Testis (tissue), 3 donors: ENCODE results near the gene CYB5B. TPM values are rescaled to one million over a fixed set of nuclear protein-coding genes. Genes with fewer than 3 reads are reported as not detected.

Source experiments
- DNase-seq: peaks from one replicate; pipeline ENCODE4 v3.0.0-alpha.2; 2019
- H3K27ac ChIP-seq, 2 donors: fragments of 200-600 bp; sonication (generic); one replicate each; pipeline ENCODE4 v1.5.1; 2019
- H3K27me3 ChIP-seq: fragments of 200-600 bp; sonication (generic); one replicate; pipeline ENCODE4 v1.5.1; 2019
- H3K36me3 ChIP-seq: fragments of 200-600 bp; sonication (generic); one replicate; pipeline ENCODE4 v1.5.1; 2017; ENCODE audit warnings: low read depth; ENCODE audit errors: missing control alignments
- H3K4me1 ChIP-seq: fragments of 200-600 bp; sonication (generic); one replicate; pipeline ENCODE4 v1.5.1; 2019
- H3K4me3 ChIP-seq, 2 donors: fragments of 200-600 bp; sonication (generic); one replicate each; pipeline ENCODE4 v1.5.1; 2017 to 2019
- H3K9me3 ChIP-seq: fragments of 200-600 bp; sonication (generic); one replicate; pipeline ENCODE4 v1.5.1; 2017
- POLR2A ChIP-seq: fragments of 450-650 bp; IDR thresholded peaks from one replicate; pipeline ENCODE4 v1.6.1; 2017; ENCODE audit warnings: antibody characterized with exemption, mild to moderate bottlenecking, moderate library complexity
- WGBS, 2 donors: methylation state at CpG; one replicate each; pipeline ENCODE4 v1.1.5; 2018; 5-methylcytosine and 5-hydroxymethylcytosine counted together
- intact Hi-C: fragments of 100-400 bp; cut with DNase I; formaldehyde crosslinking; loops from one replicate; pipeline ENCODE4 v1.15.1; 2023; ENCODE audit warnings: low total_unique reads
- polyA plus RNA-seq: library from polyadenylated mRNA; stranded (reverse); fragments of 350-450 nt; fragmentation: Illumina TruSeq; extraction: RNeasy Lipid Tissue Mini Kit (QIAGEN cat#74804); gene quantifications from one replicate; pipeline ENCODE4 v1.2.3, GENCODE V29; 2014; ENCODE audit warnings: low read depth, low replicate concordance; ENCODE audit not compliant: insufficient read depth
- total RNA-seq, 2 donors: library from RNA; depleted of rRNA; stranded (reverse); fragments of >200 nt; gene quantifications; one replicate each; pipeline ENCODE4 v1.2.3, GENCODE V29; 2016
- TF ChIP-seq, protein P1 (sequence below), 3 experiments: fragments of 450-650 bp in 2 of 3; fragments of 200-600 bp in 1 of 3; sonication (generic) in 1 of 3; IDR thresholded peaks; one replicate each; pipeline ENCODE4 v1.5.1; 2016 to 2019; ENCODE audit warnings: antibody characterized with exemption in 3 of 3, mild to moderate bottlenecking in 2 of 3, moderate library complexity in 1 of 3

The CYB5B gene
- total and polyA plus RNA-seq, 3 donors from 2014 or later, result 65.8 to 91.9 (median 85.0) TPM

DNA sequence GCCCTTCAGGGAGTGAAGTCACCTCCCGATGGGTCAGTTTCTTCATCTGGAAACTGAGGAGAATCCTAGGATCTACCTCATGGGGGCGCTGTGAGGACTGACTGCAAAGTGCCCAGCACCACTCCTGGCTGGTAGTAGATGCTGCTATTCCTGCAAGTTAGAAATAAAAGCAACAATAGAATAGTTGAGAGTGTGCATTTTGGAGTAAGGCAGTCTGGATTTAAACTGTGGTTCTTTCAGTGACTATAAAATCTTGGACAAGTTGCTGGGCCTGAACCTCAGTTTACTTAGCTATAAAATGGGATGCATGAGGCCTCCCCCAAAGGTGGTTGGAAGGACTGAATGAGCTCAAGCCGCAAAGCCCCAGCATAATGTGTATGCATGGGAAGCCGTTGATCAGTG is 70.6 kb downstream of the CYB5B start:
- DNase-seq, result peak; percentile 49
- H3K36me3 ChIP-seq, result no peaks in the 10 kb centered on the region
- WGBS, 2 donors, result 80 to 82% methylated on average over 4 of the region's 4 CpGs
- H3K9me3 ChIP-seq, result no peaks in the 10 kb centered on the region
- intact Hi-C loops, result no loop called here
- H3K4me3 ChIP-seq, result no peak overlapping the region
- TF ChIP-seq POLR2A, result no peak
- TF ChIP-seq, protein P1, sequence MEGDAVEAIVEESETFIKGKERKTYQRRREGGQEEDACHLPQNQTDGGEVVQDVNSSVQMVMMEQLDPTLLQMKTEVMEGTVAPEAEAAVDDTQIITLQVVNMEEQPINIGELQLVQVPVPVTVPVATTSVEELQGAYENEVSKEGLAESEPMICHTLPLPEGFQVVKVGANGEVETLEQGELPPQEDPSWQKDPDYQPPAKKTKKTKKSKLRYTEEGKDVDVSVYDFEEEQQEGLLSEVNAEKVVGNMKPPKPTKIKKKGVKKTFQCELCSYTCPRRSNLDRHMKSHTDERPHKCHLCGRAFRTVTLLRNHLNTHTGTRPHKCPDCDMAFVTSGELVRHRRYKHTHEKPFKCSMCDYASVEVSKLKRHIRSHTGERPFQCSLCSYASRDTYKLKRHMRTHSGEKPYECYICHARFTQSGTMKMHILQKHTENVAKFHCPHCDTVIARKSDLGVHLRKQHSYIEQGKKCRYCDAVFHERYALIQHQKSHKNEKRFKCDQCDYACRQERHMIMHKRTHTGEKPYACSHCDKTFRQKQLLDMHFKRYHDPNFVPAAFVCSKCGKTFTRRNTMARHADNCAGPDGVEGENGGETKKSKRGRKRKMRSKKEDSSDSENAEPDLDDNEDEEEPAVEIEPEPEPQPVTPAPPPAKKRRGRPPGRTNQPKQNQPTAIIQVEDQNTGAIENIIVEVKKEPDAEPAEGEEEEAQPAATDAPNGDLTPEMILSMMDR (IDR thresholded peaks at IDR 0.05), result peak in 2 of 3 experiments; percentile 28 to 29
- no peaks in the 10 kb centered on the region for H3K4me1 ChIP-seq
- H3K27me3 ChIP-seq, result no peaks in the 10 kb centered on the region
- H3K27ac ChIP-seq, result no peak overlapping the region

GRCh38 chr16:69495821-69496220 is 71.4 kb downstream of the CYB5B start:
- Histone ChIP-seq H3K27me3 (no peaks in the 10 kb centered on the region), H3K36me3 (no peaks in the 10 kb centered on the region), H3K4me1 (no peaks in the 10 kb centered on the region), H3K4me3 (no peak overlapping the region), H3K9me3 (no peaks in the 10 kb centered on the region), H3K27ac (peak overlapping the region in 1 of 2 donors; percentile 12)
- intact Hi-C loops, result no loop called here
- DNase-seq, result peak; percentile 42
- WGBS, 2 donors, result 72 to 74% methylated on average over 9 of the region's 9 CpGs
- TF ChIP-seq POLR2A, result no peak
- TF ChIP-seq, protein P1 (IDR thresholded peaks at IDR 0.05), result no peak

- 42 to 62% methylated on average over 4 of the region's 4 CpGs for WGBS, 2 donors
- H3K27me3 ChIP-seq, result no peaks in the 10 kb centered on the region
- H3K4me1 ChIP-seq, result no peaks in the 10 kb centered on the region
- peak; percentile 35 for DNase-seq
- H3K4me3 ChIP-seq, result no peak overlapping the region
- intact Hi-C loops, result no loop called here
- no peaks in the 10 kb centered on the region for H3K9me3 ChIP-seq
- H3K27ac ChIP-seq, result no peak overlapping the region
- TF ChIP-seq, protein P1 (IDR thresholded peaks at IDR 0.05), result no peak
- TF ChIP-seq POLR2A, result no peak
- H3K36me3 ChIP-seq, result no peaks in the 10 kb centered on the region
These were observed 72.0 kb downstream of the CYB5B start for GRCh38 chr16:69496376-69496775.

DNA sequence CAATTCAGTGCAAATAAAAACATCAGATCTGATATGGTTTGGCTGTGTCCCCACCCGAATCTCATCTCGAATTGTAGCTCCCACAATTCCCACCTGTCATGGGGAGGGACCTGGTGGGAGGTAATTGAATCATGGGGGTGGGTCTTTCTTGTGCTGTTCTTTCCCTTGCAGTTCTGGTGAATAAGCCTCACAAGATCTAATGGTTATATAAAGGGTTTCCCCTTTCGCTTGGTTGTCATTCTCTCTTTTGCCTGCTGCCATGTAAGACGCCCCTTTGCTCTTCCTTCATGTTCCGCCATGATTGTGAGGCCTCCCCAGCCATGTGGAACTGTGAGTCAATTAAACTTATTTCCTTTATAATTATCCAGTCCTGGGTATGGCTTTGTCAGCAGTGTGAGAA is 72.5 kb downstream of the CYB5B start:
- no peak overlapping the region for H3K4me3 ChIP-seq
- no peaks in the 10 kb centered on the region for H3K36me3 ChIP-seq
- H3K9me3 ChIP-seq, result no peaks in the 10 kb centered on the region
- no peak overlapping the region for H3K27ac ChIP-seq
- no peak for TF ChIP-seq POLR2A
- TF ChIP-seq, protein P1 (IDR thresholded peaks at IDR 0.05), result no peak
- intact Hi-C loops, result no loop called here
- 87 to 88% methylated on average over 5 of the region's 5 CpGs for WGBS, 2 donors
- DNase-seq, result no peak
- H3K4me1 ChIP-seq, result peaks cover 3% of the 10 kb centered on the region
- no peaks in the 10 kb centered on the region for H3K27me3 ChIP-seq

GRCh38 chr16:69497876-69498596 is 73.6 kb downstream of the CYB5B start:
- no peak overlapping the region for H3K4me3 ChIP-seq
- intact Hi-C loops, result no loop called here
- 73 to 74% methylated on average over 13 to 16 of the region's 16 CpGs for WGBS, 2 donors
- no peak for DNase-seq
- no peak for TF ChIP-seq POLR2A
- TF ChIP-seq, protein P1 (IDR thresholded peaks at IDR 0.05), result no peak
- H3K9me3 ChIP-seq, result no peaks in the 10 kb centered on the region
- peaks cover 11% of the 10 kb centered on the region for H3K4me1 ChIP-seq
- H3K27me3 ChIP-seq, result no peaks in the 10 kb centered on the region
- H3K27ac ChIP-seq, result no peak overlapping the region
- H3K36me3 ChIP-seq, result no peaks in the 10 kb centered on the region
